Progenitor cell of endocrine pancreas (in vitro differentiated cells): ENCODE data around the gene PDZRN4. TPM values are rescaled to one million over a fixed set of nuclear protein-coding genes. Genes with fewer than 3 reads are reported as not detected.

ENCODE experiments used
- DNase-seq: peaks from one replicate; pipeline ENCODE4 v3.0.0; 2021; ENCODE audit warnings: low spot score; ENCODE audit not compliant: unreplicated experiment
- H3K27ac Mint-ChIP-seq: 2 replicates; pipeline ENCODE4 v1.8.0; 2021; ENCODE audit warnings: mild to moderate bottlenecking, moderate library complexity, mixed read lengths
- H3K27me3 Mint-ChIP-seq: 2 replicates; pipeline ENCODE4 v1.8.0; 2021; ENCODE audit warnings: mixed read lengths
- H3K36me3 Mint-ChIP-seq: 2 replicates; pipeline ENCODE4 v1.8.0; 2022; ENCODE audit warnings: mixed read lengths; ENCODE audit not compliant: insufficient read depth
- H3K4me1 Mint-ChIP-seq: 2 replicates; pipeline ENCODE4 v1.8.0; 2021; ENCODE audit warnings: low read depth, mixed read lengths
- H3K4me3 Mint-ChIP-seq: 2 replicates; pipeline ENCODE4 v1.8.0; 2021; ENCODE audit warnings: low read depth, mild to moderate bottlenecking, moderate library complexity, mixed read lengths
- H3K9me3 Mint-ChIP-seq: 2 replicates; pipeline ENCODE4 v1.8.0; 2021; ENCODE audit warnings: low read depth, mixed read lengths
- CTCF ChIP-seq: fragments of 200-600 bp; sonication (generic); IDR thresholded peaks from one replicate; pipeline ENCODE4 v1.5.0; 2021; ENCODE audit warnings: antibody characterized with exemption, mild to moderate bottlenecking; ENCODE audit not compliant: unreplicated experiment
- total RNA-seq: library from RNA; stranded (reverse); gene quantifications from 2 replicates; pipeline ENCODE4 v1.2.1, GENCODE V29; 2021

PDZRN4 gene
- total RNA-seq, 1 donor from 2014 or later: 0.12 TPM

GRCh38 chr12:41528874-41529273 lies 340.8 kb downstream of the PDZRN4 start:
- Mint-ChIP-seq H3K27me3 (no peaks in the 10 kb centered on the region), H3K4me3 (no peak overlapping the region), H3K9me3 (no peaks in the 10 kb centered on the region), H3K36me3 (no peaks in the 10 kb centered on the region), H3K4me1 (no peaks in the 10 kb centered on the region), H3K27ac (no peak overlapping the region)
- no peak for TF ChIP-seq CTCF
- DNase-seq: no peak

GRCh38 chr12:41530441-41530840 lies 342.3 kb downstream of the PDZRN4 start:
- TF ChIP-seq CTCF: no peak
- Mint-ChIP-seq H3K36me3 (no peaks in the 10 kb centered on the region), H3K27me3 (no peaks in the 10 kb centered on the region), H3K27ac (no peak overlapping the region), H3K4me3 (no peak overlapping the region), H3K4me1 (peaks cover 13% of the 10 kb centered on the region), H3K9me3 (no peaks in the 10 kb centered on the region)
- DNase-seq: no peak

GRCh38 chr12:41531147-41531829 lies 343.2 kb downstream of the PDZRN4 start:
- Mint-ChIP-seq H3K4me3 (no peak overlapping the region), H3K27me3 (no peaks in the 10 kb centered on the region), H3K9me3 (no peaks in the 10 kb centered on the region), H3K4me1 (peaks cover 20% of the 10 kb centered on the region), H3K36me3 (no peaks in the 10 kb centered on the region), H3K27ac (no peak overlapping the region)
- no peak for DNase-seq
- no peak for TF ChIP-seq CTCF

GRCh38 chr12:41532072-41532471 lies 344.0 kb downstream of the PDZRN4 start:
- Mint-ChIP-seq H3K27ac (no peak overlapping the region), H3K9me3 (no peaks in the 10 kb centered on the region), H3K4me1 (peaks cover 20% of the 10 kb centered on the region), H3K36me3 (no peaks in the 10 kb centered on the region), H3K4me3 (no peak overlapping the region), H3K27me3 (no peaks in the 10 kb centered on the region)
- no peak for DNase-seq
- TF ChIP-seq CTCF: no peak

- peaks cover 20% of the 10 kb centered on the region for H3K4me1 Mint-ChIP-seq
Observed at GRCh38 chr12:41536813-41537490, 348.8 kb downstream of the PDZRN4 start.

More at GRCh38 chr12:41536813-41537490, 348.8 kb downstream of the PDZRN4 start:
- Mint-ChIP-seq H3K9me3 (no peaks in the 10 kb centered on the region), H3K36me3 (no peaks in the 10 kb centered on the region), H3K27me3 (no peaks in the 10 kb centered on the region), H3K4me3 (no peak overlapping the region), H3K27ac (no peak overlapping the region)
- no peak for DNase-seq
- TF ChIP-seq CTCF: no peak
